ENCODE results near the gene XXYLT1.

DNA sequence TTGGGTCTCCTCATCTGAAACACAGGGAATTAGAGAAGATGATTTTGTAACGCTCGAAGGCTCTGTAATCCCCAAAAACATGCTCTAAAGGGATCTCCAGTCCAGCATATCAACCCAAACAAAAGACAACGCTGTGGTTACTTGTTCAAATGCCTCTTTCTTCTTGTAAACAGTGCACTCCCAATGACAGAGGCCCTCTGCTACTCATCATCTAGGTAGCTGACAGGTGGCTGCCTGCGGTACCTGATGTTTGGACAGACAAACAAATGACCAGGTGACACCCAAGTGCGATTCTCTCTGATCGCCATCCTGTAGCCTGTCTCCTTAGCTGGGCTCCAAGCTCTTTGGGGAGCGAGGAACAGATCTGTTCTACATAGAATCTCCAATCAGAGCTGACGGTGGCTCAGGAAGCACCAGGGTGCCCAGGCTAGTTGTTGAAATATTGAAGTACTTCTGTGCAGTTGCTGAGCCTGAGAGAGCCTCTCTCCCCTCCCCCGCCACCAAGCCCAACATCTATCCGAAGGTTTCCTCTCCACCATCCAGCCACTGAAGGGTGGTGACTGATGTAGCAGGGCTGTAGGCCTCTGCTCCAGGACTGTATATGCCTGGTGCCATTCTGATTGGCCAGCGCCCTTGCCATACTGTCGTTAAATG is 238.7 kb downstream of the XXYLT1 start:
- TF ChIP-seq CTCF (IDR thresholded peaks at IDR 0.05; ENCODE audit: low read length) (no peak), EZH2 (IDR thresholded peaks at IDR 0.05; ENCODE audit: borderline replicate concordance, low read length) (no peak)
